CD4-positive, alpha-beta T cell treated with Interferon alpha-2 for 1 hour (primary cell): ENCODE measurements around the gene OSBPL3.
A peak's percentile ranks its signal among the peaks of the same experiment; 100 is the strongest.
"Not testable (repeated sequence)": the region's sequence is repeated elsewhere in the genome, so short reads cannot be mapped to it uniquely, and the experiment has no call there.

Experiments used
- DNase-seq, 2 donors: peaks; one replicate each; pipeline ENCODE4 v3.0.0-alpha.2; 2020 to 2022

OSBPL3 gene

DNA sequence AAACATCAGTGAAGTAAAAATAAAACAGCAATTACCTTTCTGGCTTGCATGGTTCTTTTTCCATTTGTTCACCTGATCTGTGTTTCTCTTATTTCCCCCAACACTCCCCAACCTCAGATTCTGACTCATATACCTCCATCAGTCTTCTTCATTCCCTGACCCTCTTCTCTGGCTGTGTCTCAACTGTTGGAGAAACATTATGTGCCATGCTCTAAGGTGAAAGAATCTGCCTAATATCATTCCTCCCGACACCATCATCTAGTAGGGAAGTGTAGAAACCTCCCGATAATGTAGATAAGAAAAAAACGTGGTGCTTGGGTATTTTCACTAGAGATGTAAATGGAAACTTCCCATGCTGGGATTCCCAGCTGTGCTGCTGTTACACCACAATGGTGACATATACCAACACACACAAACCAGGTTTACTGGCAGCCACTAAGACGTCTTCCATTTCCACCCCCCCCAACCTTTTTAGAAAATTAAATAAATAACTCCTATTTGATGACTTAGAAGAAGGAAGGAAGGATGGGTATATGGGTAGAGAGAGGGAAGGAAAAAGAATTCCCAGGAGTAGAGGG is 63.4 kb downstream of the OSBPL3 start:
- DNase-seq = no peak

DNA sequence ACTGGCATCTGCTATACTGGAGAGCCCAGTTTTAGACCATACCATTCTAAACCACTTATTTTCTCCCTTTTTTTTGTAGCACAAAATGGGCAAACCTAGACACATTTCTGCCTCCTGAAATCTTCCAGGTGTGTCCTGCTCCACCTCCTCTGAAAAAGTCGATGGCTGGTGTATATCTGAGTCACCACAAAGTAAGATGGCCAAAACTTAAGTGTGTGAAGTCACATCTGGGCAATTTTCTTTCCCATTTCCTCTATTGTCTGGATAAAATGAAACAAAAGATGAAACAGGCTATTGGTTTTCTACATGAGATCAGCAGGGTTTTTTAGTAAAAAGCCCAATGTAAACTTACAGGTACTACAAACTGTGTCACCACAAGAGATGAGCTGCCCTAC is 65.5 kb downstream of the OSBPL3 start:
- no peak for DNase-seq

DNA sequence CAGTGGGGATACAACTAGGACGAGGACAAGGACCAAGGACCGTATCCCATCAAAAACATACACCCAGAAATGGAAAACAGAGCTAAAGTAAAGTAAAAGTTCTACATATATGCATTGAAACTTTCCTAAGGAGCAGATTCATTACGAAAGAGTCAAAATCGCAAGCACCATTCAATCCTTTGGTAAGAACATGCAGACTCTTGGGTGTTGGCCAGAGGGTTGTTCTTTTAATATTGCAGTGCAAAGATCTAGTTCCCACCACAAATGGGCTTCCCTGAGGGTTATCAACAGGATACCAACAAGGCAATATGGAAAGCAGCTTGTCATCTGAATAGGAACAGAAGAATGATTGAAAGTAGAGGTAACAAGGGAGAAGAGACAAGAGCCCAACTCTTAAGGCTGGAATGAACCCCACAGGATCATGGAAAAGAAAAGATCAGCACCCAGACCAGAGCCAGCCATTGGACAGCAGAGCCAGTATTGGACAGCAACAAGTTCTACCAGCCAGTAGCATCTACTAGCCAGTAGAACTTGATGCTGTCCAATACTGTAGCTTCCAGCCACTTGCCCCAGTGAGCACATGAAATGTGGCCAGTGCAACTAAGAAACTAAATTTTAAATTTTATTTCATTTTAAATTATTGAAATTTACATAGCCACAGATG is 66.0 kb downstream of the OSBPL3 start:
- DNase-seq = no peak

DNA sequence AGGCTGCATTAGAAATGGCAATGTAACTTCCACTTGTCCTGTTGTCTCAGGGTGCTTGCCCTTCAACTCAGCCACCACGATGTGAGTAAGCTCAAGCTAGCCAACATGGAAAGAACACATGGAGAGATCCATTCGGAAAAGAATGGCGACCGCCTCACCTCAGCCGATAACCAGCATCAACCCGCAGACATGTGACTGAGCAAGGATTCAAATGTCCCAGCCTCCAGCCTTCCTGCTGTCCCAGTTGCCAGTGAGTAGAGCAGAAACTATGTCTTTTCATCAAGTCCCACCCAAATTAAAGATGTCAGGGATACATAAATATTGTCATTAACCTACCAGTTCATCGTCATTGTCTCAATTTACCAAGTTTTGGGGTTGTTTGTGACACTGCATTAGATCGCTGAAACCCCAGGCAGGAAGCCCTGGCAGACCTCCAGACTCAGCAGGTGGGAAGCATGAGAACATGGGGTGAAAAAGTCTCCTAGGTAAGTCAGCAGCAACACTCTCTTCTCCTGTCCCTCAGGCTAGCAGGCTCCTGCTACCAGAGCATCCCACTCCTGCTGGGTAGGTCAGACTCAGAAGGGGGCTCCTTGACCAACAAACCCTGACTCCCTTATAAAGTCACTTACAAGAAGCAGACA is 67.0 kb downstream of the OSBPL3 start:
- DNase-seq = no peak

DNA sequence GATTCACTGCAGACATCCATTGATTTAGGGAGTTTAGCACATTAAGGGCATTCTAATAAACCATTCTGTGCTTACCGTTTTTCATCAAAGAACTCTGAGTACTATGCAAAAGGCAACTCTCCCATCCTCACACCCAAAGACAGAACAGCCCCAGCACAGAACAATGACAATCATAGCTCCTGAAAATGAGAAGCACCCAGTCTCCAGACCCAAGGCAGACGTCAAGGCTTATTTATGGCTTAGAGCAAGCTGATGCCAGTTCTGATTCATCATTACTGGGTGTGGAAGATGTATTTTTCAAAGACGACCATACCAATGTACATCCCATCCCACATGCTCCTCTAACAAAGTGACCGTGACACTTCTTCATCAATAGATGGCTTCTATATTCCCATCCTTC is 67.6 kb downstream of the OSBPL3 start:
- no peak for DNase-seq

DNA sequence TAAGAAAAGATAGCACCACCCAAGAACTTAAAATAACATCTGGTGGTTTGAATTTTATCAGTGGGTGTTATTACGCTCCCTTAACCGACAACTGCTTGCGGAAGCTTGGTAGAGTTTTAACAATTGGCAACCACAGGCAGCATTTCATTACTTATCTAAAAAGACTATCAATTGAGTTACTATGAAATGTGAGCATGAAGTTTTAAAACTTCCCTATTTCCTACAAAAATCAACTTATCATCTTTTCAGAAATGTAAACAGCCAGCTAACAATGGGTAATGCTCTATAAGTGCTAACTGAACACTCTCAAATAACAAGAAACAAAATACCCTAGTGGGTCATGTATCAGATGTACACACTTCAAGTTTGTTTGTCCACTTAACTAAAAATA is 68.8 kb downstream of the OSBPL3 start:
- peak in 1 of 2 donors; percentile 63 for DNase-seq

DNA sequence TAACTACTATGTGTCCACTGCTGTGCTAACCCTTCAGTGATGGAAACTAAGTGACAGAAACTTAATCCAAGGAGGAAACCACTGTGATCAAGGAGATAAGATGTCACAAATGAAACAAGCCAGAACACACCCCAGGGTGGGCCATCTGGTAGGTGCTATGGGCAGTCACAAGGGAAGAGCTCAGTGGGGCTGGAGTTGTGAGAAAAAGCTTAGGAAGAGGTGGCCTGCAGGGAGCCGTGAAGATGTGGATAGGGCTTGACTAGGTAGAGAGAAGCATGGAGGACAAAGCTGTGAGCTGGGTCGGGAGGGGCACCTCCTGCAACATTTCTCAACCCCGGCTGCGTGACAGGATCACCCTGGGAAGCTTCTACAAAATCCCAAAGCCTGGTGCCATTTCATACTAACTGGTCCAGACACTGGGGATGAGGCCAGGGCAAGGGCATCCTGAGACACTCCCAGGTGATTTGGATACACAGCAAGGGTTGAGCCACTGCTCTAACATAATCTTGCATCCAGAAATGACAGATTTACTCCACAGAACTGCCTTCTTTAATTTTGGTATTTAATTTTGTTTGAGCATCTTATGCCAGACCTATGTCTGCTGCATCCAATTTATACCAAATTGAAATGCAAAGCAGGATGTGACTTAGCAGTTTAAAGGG is 69.3 kb downstream of the OSBPL3 start:
- DNase-seq = no peak

DNA sequence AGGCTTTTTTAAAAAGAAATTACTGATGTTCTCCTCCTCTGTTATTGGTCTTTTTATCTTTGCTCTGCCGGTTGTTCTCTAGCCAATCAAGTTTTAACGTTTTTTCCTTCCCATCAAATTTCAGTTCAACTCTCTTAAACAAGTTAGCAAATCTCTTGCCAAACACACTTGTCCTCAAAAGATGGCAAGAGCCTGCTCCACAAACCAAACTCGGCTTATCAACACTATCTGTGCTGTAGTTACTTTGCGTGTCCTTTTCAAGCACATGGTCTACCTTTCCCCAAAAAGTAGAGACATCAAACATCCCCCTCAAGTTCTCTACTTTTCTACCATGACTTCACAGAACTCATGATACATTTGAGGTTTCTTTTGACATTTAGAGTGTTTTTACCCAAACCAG is 71.3 kb downstream of the OSBPL3 start:
- DNase-seq = no peak

DNA sequence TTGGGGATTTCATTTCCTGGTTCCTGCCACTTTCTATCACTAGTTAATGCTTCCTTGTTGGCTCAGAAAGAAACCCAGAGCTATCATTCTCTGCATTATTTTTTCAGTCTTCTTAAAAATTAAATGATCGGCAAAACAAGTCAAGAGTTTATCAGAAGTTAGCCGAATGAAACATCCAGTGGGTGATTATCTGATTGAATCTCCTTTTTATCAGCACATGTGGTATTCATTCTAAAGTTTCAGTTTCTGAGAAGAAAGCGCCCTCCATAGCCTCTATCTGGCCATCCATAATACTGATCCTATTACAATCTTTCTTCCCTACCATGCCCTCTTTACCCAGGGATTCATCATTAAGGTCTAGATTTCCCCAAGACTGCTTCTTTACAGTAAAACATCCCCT is 71.8 kb downstream of the OSBPL3 start:
- peak in 1 of 2 donors; percentile 29 for DNase-seq

DNA sequence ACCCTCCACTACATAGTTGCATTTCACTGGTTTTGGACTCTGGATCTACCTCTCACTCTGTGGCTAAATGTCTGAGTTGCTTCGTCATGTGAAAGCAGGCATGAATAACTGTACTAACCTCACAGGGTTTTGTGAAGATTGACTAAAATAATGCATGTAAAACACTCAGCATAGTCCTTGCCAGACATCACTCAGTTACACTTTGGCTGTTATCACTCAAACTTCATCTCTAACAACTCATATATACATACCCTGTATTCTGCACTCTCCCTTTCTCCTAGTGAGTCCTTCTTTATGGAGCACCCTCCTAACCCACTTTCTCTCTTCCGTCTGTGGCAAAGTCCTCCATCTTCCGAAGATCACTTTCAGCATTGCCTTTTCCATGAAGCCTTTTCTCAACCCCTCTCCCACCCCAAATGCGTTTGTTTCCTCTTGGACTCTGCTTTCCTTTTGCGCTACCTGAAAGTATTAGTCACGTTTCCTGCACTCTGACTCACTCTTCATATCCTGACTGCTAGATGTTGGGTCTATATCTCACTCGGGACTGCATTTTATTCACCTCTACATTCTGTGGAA is 72.6 kb downstream of the OSBPL3 start:
- peak in 1 of 2 donors; percentile 57 for DNase-seq

DNA sequence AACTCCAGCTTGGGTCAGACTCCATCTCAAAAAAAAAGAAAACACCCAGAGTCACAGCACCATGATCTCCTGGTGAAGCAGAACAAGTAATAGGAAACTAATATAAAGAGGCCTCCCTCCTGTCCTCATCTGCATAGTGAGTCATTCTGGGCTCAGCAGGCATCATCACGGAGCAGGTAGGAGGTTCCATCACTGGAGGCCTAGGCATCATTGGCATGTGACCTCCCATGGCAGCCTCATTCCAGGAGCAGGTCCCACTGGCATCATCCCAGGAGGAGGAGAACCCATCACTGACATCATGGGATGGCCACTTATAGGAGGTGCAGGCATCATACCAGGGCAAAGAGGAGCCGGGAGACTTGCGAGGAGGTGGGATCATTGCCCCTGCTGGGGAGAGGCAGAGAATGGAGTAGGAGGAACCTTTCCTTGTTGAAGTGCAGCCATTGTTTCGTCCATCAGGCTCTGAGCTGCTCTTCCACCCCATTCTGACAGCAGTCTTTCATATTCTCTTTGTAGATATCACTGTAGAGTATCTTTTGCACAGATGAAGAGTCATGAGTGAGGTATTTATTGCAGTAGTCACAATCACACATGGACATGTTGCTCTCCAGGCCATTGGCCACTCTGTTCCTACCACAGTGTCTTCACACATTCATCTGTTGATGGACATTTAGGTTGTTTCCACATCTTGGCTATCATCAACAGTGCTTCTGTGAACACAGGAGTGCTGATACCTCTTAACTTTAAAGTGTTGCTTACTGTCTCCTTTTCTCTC is 73.8 kb downstream of the OSBPL3 start:
- DNase-seq = no peak

DNA sequence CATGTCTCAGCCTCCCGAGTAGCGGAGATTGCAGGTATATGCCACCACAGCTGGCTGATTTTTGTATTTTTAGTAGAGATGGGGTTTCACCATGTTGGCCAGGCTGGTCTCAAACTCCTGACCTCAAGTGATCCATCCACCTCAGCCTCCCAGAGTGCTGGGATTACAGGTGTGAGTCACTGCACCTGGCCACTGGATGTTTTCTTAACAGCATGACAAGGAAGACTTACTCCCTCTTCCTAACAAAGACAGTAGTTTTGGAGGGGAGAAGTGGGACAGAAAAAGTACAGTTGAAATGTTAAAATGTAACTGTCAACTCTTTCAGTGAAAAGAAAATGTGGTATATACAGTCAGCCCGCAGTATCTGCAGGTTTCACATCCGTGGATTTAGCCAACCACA is 76.0 kb downstream of the OSBPL3 start:
- not testable (repeated sequence) for DNase-seq

DNA sequence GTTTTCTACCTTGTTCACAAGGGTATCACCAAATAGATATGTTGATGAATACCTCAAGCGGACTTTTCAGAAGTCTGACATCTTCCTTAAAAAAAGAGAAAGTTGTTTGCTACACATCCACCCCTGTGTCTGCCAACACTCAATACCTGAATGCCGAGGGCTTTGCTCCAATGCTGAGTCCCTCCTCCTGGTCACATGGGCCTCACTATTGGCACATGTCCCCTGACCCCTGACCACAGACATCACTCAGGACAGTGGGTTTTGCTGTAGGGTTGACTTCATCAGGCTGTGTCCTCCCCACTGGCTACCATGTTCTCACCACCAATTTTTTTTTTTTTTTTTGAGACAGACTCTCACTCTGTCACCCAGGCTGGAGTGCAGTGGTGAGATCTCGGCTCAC is 76.4 kb downstream of the OSBPL3 start:
- DNase-seq = no peak

DNA sequence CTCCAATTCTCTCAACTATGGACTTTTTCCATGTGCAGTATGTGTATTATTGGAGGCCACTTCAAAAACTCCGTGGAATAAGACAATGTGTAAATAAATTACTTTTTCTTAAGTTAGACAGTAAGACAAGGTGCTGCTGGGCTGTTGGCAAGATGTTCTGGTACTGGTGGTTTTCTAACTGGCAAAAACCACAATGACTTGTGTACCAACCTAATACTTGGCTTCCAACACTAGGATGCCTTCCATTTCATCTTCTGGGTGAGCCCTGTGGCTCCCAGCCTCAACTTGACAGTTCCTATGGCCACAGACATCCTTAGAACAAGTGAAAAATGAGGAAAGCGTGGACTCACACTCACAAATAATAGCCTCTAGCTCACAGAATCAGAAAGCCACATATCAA is 77.0 kb downstream of the OSBPL3 start:
- no peak for DNase-seq

DNA sequence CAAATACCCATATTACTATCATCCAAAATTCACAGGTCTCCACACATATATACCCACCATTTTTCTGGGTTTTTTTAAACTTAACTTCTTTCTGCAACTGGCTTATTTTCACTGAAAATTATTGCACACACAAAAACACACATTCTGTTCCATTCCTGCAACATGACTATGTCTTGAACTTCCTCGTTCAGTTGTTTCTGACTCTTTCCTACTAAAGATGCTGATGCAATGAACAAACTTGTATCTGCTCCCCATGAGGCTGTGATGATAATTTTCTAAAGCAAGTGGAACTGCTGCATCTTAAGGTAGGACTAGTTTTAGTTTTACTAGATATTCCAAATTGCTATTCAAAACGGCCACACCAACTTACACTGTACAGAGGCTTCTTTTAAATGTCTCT is 77.7 kb downstream of the OSBPL3 start:
- DNase-seq = no peak

DNA sequence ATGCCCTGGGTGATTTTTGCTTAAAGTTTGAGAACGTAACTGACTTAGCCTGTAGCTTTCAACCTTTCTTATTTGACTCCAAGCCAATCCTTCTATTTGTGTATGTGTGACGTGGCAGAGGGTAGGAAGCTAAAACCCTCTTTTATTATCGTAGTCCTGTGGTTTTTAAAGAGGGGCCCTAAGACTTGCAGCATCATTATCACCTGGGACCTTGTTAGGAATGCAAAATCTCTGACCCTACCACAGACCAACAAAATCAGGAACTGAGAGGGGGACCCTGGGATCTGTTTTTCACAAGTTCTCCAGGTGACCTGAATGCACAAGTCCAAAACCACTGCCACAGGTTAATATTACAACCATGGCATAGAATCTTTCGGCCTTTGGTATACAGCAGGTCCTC is 80.1 kb downstream of the OSBPL3 start:
- no peak for DNase-seq

DNA sequence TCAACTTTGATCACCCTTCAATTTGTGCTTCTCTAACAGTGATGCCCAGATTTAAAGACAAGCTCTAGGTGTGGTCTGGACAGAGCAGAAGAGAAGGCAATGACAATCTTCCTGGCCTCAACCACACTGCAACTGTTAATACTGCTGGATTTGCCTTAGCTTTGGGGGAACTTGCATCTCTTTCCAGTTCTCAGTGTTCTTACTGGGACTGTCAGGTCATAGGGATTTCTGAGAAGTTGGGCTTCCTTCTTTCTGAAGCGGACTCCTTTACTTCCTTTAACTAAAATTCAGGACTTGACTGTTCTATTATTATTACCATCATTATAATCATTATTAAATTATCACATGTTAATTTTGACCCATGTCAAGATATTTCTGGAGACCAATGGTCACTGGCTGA is 80.8 kb downstream of the OSBPL3 start:
- DNase-seq = no peak

DNA sequence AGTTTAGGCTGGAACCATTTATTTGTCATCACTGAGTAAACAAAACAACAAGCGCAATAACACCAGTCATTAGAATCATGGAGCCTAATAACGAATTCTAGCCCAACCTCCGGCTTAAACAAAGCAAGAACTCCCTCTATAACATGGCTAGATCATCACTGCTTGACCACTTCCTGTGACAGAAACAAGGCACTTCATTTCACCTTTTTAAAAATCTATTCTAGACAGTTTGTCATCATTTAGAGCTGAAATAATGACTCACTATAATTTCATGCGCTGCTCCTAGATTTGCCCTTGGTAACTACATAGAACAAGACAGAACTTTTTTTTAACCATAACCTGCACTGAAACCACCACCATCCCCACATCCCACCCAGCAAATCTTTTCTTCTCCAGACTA is 81.3 kb downstream of the OSBPL3 start:
- peak in 1 of 2 donors; percentile 26 for DNase-seq

DNA sequence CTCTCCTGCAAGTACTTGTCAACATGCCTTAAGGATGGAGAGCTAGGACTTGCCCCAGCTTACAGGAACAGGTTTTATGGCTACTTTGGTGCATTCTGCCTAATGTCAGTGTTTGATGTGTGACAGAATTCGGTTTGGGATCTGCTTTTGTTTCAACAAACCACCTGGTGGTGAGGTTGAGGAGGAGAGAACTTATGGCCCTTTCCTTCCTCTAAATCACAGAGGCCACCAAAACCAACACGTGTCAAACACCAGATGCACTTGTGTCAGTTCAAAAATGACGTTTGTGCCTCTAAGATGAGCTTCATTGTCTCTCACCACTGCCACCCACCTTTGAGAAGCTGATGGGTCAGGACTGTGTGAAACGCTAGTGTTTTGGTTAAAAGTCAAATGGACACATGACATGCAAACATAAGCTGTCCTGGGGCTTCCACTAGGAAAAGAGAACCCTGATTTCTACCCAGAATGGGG is 83.9 kb downstream of the OSBPL3 start:
- no peak for DNase-seq

DNA sequence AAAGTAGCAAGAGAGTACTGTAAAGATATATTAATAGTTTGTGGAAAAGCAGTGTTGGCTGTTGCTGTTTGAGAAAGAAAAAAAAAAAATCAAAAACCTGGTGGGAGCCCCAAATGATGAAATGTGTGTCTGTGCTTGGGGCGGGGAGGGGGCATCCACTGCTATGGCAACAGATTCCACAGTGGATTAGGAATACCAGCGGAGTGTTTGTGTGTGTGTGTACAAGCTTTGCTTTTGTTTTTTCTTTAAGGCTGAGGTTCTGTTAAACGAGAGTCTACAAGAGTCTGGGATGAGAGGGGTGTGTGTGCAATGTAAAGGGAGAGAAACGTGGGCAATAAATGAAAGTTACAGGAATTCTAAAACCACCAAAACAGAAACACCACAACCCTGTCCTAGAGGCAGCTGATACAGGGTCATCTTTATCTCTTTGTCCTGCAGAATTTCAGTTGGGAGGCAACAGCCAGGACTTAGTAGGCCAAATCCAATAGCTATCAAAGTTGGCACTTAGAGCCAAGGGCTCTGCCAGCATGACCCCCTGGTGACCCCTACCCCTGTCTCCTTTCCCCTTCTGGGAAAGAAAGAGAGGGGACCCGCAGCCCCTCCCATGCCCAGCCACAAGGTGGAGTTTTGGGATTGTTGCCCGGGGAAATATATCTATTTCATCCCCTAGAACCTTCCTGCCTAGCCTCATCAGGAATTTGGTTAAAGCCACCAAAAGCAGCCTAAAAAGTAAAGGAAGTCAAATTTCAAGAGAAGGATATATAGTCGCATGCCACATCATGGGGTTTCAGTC is 85.4 kb downstream of the OSBPL3 start:
- DNase-seq = no peak

DNA sequence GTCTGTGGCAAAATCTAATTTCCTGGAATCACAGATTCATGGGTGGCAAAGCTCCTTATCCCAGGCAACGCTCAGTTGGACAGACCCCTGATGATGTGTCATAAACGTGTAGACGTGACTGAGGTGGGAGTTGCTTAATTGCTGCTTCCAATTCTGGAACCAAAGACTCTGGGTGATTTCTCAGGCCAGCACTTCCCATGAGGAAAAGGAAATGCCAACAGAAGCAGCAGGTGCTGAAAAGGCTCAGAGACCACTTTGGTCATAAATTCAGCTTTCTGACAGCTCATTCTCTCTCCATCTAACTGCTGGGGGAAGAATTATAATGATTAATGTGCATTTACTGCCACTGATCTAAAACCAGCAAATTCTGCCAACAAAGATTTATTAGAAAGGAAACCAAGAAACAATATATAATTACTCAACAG is 88.7 kb downstream of the OSBPL3 start:
- no peak for DNase-seq

DNA sequence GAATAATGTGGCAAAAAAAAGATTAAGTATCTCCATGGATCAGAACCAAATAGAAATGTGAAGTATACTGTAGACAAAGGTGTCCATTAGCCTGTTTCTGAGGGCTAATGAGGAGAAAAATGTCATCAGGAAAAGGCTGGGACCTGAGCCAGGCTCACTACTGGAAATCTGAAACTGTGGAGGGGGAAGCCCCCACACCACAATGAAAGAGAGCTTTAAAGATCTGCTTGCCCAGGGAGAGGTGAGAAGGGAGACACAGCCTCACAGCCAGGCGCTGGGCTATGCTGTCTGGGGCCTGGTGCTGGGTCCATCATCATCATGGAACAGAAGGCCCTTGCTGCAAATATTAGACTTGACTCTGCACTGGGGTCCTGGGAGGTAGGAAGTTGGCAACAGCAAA is 90.4 kb downstream of the OSBPL3 start:
- DNase-seq = no peak
